HG03571 (cell line): ENCODE measurements around the gene BRD1.

Source experiments
- ATAC-seq: cut with Tn5 transposase; IDR thresholded peaks from one replicate; pipeline ENCODE4 v1.9.1; 2021; ENCODE audit not compliant: unreplicated experiment

The BRD1 gene

GRCh38 chr22:49827853-49828598 is at the start of gene BRD1:
TSS of gene BRD1 (minus strand) at chr22:49827873. CDS start at chr22:49824317, 3,556 bp downstream.
- no peak for ATAC-seq

DNA sequence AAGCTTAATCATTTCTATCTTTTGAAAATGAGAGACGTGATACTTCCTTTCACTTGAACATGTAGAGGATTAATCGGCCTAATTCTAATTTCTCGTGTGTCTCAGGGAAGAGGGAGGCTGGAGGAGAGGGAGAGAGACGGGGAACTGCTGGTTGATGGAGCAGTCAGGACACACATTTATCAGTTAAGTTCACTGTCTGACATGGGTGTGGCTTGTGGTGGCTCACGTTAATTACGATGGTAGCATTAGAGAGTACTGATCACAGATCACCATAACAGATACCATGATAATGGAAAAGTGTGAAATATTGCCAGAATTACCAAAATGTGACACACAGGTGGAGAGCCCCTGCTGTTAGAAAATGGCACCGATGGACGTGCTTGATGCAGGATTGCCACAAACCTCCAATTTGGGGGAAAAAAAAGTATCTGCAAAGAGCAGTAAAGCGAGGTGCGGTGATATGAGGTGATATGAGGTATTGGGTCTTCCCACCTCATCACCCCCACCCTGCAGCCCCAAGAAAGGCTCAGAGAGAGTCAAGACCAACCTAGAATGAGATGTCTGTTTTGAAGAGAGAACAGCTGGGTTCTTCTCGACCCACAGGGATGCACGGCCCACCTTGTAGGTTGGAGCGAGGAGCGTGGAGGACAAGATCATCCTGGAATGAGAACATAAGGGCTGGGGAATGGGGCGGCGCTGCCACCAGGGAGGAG is 45.7 kb upstream of the BRD1 start:
- no peak for ATAC-seq

- ATAC-seq: no peak
Measured at GRCh38 chr22:49872347-49872746, 44.7 kb upstream of the BRD1 start.

DNA sequence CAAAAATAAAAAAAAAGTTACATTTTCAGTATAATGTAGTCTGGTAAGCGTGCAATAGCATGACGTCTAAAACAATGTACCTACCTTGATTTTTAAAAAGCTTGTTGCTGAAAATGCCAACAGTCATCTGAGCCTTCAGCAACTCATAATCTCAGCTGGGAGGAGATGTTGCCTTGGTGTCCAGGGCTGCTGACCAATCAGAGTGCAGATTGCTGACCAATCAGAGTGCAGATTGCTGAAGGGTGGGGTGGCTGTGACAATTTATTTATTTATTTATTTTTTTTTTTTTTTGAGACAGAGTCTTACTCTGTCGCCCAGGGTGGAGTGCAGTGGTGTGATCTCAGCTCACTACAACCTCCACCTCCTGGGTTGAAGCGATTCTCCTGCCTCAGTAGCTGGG is 43.8 kb upstream of the BRD1 start:
- no peak for ATAC-seq

DNA sequence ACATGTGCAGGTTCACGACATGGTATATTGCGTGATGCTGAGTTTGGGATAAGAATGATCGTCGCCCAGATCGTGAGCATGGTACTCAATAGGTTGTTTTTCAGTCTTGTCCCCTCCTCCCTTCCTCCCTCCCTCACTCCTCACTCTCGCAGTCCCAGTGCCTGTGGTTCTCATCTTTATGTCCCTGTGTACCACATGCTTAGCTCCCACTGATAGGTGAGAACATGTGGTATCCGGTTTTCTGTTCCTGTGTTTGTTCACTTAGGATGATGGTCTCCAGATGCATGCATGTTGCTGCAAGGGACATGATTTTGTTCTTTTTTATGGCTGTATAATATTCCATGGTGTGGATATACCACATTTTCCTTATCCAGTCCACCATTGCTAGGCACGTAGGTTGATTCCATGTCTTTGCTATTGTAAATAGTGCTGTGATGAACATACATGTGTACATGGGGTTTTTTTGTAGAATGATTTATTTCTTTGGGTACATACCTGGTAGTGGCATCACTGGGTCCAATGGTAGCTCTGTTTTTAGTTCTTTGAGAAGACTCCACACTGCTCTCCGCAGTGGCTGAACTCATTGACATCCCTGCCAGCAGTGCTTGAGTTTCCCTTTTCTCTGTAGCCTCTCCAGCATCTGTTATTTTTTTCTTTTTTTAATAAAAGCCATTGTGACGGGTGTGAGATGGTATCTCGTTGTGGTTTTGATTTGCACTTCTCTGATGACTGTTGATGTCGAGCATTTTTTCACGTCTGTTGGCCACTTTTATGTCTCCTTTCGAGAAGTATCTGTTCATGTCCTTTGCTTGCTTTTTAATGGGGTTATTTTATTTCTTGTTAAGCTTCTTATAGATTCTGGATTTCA is 42.4 kb upstream of the BRD1 start:
- ATAC-seq: no peak

GRCh38 chr22:49869086-49869830 is 41.6 kb upstream of the BRD1 start:
- no peak for ATAC-seq

DNA sequence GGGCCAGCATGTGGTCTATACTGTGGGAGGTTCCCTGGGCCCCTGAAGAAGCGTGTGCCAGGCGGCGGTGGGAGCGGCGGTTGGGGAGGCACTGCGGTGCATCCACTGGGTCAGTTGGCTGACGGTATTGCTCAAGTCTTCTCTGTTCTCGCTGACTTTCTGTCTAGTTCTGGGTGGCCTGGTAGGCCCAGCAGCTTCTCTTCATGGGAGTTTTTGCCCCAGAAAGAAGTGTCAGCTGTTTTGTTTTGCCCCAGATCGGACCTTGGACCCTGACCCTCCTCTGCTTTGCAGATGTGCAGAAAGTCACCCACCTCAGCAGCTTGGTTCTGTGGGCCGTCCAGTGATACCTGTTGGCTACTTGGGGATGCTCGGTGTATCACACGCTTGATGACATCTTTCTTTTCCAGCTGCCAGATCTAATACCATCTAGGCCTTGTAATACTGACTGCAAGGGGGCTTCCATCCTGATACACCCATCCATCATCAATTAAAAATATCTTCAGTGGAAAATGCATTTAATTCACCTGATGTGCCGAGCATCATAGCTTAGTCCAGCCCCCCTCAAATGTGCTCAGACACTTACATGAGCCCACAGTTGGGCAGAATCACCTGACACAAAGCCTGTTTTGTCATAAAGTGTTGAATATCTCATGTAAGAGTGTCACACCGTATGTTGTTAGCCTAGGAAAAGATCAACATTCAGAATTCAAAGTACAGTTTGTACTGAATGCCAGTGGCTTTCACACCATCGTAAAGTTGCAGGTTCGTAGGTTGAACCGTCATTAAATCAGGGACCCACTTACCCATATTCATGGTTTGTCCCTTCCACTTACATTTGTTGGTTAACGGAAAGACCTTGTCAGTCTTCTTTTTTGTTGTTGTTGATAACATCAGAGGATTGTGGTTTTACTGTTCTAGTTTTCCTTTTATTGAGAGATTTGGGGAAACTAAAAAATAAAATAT is 39.9 kb upstream of the BRD1 start:
- ATAC-seq: no peak

DNA sequence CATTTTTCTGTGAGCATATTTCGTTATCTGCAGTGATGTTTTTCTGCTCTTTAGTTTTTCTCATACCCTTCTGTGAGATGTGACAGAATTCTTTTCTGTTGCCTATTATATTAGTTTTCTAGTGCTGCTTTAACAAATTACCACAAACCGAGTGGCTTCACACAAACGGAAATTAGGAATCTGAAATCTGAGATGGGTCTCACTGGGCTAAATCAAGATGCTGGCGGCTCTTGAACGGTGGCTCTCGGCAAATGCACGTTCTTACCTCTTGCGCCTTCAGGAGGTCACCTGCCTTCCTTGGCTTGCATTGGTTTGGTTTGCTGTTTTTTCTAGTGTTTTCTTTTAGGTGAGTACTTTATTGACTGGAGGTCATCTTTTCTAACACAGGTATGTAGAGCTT is 39.0 kb upstream of the BRD1 start:
- ATAC-seq: no peak

- no peak for ATAC-seq
Measured at GRCh38 chr22:49866134-49866533, 38.5 kb upstream of the BRD1 start.

DNA sequence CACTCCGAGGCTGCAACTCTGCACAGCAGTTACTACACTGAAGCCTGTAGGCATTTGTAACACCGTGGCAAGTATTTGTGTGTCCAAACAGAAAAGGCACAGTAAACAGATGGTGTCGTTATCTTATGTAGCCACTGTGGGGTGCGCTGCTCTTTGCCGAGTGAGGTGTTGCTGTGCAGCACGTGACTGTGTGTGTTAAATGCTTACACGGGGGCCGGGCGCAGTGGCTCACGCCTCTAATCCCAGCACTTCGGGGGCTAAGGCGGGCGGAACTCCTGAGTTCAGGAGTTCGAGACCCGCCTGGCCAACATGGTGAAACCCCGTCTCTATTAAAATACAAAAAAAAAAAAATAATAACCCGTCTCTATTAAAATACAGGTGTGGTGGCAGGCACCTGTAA is 37.5 kb upstream of the BRD1 start:
- no peak for ATAC-seq

- ATAC-seq: no peak
Measured at GRCh38 chr22:49863931-49864330, 36.3 kb upstream of the BRD1 start.

DNA sequence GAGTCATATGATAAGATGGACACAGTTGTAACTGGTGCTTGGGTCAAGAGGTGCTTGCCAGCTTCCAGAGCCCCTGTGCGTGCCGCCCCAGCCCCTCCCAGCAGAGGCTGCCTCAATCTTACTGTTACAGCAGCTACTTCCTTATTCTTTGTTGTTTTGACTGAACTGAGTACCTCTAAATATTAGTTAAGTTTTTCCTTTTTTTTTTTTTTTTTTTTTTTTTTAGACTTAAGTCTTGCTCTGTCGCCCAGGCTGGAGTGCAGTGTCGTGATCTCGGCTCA is 34.8 kb upstream of the BRD1 start:
- no peak for ATAC-seq

DNA sequence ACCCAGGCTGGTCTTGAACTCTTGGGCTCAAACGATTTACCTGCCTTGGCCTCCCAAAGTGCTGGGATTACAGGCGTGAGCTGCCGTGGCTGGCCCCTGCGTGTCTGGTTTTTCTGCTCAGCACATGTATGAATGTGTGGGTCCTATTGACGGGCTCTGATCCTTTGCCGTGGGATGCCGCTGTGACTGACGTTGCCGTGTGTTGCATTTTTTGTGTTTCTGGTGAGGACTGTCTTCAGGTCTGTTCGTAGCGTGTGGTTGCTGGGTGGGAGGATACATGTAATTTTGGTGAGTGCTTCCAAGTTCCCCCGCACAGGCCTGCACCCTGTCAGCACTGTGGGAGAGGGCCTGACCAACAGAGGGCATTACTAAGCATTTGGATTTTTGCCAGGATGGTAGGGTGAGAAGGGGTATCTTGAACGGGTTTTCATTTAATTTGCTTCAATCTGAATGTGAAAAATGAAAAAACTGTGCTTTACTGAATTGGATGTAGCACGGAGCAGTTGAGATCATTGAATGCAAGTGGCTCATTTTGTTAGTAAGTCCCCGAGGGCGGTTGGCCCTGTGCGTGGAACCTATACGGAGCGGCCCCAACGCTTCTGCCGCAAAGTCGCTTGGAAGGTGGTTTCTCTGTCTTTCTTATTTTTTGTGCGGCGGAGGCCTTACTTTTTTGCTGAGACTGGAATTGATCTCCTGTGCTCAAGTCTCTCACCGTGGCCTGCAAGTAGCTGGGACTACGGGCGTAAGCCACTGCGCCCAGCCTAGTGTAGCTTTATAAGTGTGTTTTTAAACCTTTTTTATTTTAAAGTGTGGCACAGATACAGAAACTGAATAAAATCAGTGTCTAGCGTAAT is 34.2 kb upstream of the BRD1 start:
- ATAC-seq: no peak

- no peak for ATAC-seq
Measured at GRCh38 chr22:49858827-49859226, 31.2 kb upstream of the BRD1 start.

GRCh38 chr22:49856766-49857618 is 29.3 kb upstream of the BRD1 start:
- no peak for ATAC-seq

DNA sequence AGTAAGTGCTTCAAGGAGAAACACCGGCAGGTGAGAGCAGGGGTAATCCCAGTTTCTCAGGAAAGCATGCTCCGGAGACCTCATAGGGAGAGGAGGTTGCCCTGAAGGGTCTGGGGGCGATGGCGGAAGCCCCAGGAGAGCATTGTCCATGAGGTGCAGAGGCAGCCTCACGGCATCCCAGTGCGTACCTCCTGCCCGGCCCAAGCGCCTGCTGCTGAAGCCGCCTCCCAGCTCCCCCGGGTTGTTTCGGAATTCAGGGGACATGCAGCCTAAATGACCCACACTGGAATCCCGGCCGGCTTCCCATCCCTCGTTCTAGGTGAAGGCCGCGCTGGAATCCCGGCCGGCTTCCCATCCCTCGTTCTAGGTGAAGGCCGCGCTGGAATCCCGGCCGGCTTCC is 28.7 kb upstream of the BRD1 start:
- no peak for ATAC-seq

DNA sequence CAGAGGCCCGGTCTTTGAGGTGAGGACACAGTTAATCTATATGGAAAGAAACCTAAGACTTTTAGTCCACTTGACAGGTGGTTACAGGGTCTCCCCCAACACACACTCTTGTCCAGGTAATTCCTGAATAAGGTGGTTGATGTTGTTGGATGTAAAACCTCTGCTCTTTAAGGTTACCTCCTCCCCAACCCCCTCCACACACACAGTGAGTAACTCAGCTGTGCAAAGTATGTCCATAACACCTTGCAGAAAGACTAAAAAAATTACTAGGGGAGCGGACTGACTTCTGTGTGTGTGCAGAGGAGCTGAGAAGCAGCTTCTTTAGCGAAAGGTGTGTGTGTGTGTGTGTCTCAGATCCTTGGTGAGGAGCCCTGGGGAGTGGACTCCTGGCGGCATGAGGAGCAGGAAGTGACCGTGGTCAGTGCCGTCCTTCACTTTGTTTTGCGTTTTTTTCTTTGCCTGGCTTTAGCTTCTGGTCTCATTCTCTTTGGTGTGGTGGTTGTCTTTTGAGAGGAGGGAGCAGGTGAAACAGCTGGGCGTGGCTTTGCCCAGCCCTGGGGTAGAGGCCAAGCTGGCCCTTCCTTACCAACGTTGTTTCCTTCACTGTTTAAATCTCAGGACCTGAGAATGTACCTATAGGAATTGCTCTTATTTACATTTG is 27.7 kb upstream of the BRD1 start:
- ATAC-seq: no peak
